ENCODE measurements around the gene AVPR2. TPM values are rescaled to one million over a fixed set of nuclear protein-coding genes. Genes with fewer than 3 reads are reported as not detected.

Gene AVPR2
- total RNA-seq, 1 donor from 2014 or later = not detected

DNA sequence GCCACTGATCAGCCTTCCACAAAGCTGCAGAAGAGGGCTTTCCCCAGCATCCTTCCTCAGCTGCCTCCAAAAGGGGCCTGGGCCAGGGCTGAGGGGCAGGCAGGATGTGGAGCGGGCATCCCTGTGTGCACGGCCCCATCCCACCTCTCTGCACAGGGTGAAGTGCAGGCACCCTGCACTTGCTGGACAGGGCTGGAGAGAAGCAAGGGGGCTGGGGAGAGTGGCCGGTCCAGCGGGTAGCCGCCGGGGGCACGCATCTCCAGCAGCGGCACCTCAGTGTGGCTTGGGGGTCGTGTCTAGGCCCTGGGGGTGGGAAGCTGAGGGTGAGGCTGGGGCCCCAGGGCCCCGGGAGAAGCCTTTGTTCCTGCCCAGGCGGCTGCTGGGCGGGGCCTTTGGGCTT is 3.0 kb downstream of the AVPR2 start:
- Histone ChIP-seq H3K27ac (no peak overlapping the region), H3K4me1 (no peaks in the 10 kb centered on the region), H4K20me1 (ENCODE audit: low read depth) (no peaks in the 10 kb centered on the region), H3F3A (ENCODE audit: low read depth) (no peaks in the 10 kb centered on the region), H3K36me3 (no peaks in the 10 kb centered on the region), H3K4me2 (no peak overlapping the region), H3K9ac (no peak overlapping the region), H2AFZ (replicated peaks) (no peak overlapping the region), H3K27me3 (no peaks in the 10 kb centered on the region), H3K4me3 (no peak overlapping the region), H3K79me2 (ENCODE audit: low read depth) (no peaks in the 10 kb centered on the region), H3K9me3 (ENCODE audit: low read depth) (no peaks in the 10 kb centered on the region)
- Mint-ChIP-seq H3K36me3 (no peaks in the 10 kb centered on the region), H3K4me3 (no peak overlapping the region), H3K9me3 (peaks cover 19% of the 10 kb centered on the region), H3K27ac (no peak overlapping the region), H3K4me1 (peaks cover 7% of the 10 kb centered on the region), H3K27me3 (ENCODE audit: insufficient read depth, low read depth) (peaks cover 4% of the 10 kb centered on the region)
- TF ChIP-seq EZH2 (IDR thresholded peaks at IDR 0.05) (no peak), EZH2phosphoT487 (IDR thresholded peaks at IDR 0.05) (no peak)
- TF ChIP-seq, protein P1, sequence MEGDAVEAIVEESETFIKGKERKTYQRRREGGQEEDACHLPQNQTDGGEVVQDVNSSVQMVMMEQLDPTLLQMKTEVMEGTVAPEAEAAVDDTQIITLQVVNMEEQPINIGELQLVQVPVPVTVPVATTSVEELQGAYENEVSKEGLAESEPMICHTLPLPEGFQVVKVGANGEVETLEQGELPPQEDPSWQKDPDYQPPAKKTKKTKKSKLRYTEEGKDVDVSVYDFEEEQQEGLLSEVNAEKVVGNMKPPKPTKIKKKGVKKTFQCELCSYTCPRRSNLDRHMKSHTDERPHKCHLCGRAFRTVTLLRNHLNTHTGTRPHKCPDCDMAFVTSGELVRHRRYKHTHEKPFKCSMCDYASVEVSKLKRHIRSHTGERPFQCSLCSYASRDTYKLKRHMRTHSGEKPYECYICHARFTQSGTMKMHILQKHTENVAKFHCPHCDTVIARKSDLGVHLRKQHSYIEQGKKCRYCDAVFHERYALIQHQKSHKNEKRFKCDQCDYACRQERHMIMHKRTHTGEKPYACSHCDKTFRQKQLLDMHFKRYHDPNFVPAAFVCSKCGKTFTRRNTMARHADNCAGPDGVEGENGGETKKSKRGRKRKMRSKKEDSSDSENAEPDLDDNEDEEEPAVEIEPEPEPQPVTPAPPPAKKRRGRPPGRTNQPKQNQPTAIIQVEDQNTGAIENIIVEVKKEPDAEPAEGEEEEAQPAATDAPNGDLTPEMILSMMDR (IDR thresholded peaks at IDR 0.05) = no peak
- no peak for DNase-seq (ENCODE audit: low spot score)

DNA sequence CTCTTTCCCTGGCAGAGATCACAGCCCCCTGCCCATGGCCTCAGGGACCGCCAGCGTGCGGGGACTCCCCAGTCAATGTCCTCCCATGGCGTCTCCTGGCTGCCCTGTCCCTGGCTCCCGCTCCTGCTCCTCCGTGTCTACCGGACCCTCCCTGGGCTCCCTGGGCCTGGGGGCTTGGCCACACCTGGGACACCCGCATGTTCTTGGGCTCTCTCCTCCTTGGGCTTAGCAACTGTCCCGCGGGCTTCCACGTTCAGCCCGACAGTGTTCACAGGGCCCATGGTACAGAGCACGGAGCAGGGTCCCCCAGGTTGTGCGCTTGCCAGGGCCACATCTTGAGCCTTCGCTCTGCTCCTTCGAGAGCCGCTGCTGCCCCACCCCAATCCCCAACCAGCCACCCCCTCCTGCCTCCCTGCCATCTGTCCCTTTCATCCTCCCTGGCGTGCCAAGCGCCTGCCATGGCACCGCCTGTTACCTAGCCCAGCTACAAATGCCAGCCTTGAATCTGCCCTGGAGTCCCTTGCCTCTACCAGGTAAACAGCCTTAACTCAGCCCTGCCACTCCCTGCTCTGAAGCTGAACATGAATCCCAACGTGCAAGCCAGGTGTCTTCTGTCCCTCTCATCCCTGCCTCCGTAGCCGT is 3.9 kb downstream of the AVPR2 start:
- Histone ChIP-seq H3K9ac (no peak overlapping the region), H3K27ac (no peak overlapping the region), H3K4me3 (no peak overlapping the region), H4K20me1 (ENCODE audit: low read depth) (no peaks in the 10 kb centered on the region), H2AFZ (replicated peaks) (no peak overlapping the region), H3K9me3 (ENCODE audit: low read depth) (no peaks in the 10 kb centered on the region), H3K4me2 (no peak overlapping the region), H3K79me2 (ENCODE audit: low read depth) (no peaks in the 10 kb centered on the region), H3K4me1 (no peaks in the 10 kb centered on the region), H3K27me3 (no peaks in the 10 kb centered on the region), H3K36me3 (no peaks in the 10 kb centered on the region), H3F3A (ENCODE audit: low read depth) (no peaks in the 10 kb centered on the region)
- no peak for DNase-seq (ENCODE audit: low spot score)
- H3K27me3 Mint-ChIP-seq (ENCODE audit: insufficient read depth, low read depth) = peaks cover 2% of the 10 kb centered on the region
- no peaks in the 10 kb centered on the region for H3K36me3 Mint-ChIP-seq
- H3K27ac Mint-ChIP-seq = peak overlapping the region; percentile 37
- no peak for TF ChIP-seq EZH2 (IDR thresholded peaks at IDR 0.05)
- TF ChIP-seq, protein P1 (IDR thresholded peaks at IDR 0.05) = no peak
- TF ChIP-seq EZH2phosphoT487 (IDR thresholded peaks at IDR 0.05) = no peak
- peaks cover 16% of the 10 kb centered on the region for H3K9me3 Mint-ChIP-seq
- peaks cover 4% of the 10 kb centered on the region for H3K4me1 Mint-ChIP-seq
- H3K4me3 Mint-ChIP-seq = peak overlapping the region; percentile 50

DNA sequence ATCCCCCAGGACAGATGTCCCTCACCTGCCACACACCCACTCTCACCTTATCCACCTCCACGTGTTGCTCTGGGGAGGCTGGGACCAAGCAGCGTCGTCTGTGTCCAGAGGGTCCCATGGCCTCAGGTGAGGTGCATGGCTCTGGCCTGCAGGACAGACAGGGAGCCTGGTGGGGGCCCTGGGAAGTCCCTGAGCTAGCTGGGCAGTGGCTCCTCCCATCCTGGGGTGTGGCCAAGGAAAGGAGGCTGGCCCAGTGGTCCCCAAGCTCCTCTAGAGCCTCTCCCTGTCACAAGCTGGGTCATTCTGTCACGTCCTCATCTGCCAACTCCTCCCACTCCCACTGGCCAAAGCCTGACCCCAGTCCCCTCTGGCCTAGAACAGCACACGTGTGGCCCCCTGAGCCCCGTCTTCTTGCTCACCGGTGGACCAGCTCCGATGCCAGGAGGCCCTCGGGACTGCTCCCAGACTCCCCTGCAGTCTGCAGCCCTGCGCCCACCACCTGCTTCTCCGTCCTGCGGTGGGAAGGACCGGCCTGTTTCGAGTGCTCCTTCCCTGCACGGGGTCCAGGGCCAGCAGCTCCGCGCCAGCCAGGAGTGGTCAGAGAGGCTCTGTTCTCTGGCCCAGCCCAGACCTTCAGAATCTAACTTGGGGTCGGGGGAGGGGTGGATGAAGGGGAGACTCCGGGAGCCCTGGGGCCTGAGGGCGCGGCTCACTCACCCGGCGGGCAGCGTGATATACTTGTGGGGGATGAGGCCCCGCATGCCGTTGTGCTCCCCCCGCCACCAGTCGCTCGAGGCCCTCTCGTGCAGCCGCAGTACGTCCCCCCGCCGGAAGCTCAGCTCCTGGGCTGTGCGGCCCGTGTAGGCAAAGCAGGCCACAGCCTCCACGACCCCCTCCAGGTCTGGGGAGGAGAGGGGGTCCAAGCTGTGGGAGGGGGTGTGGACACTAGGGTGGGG is 4.8 kb downstream of the AVPR2 start:
- H4K20me1 ChIP-seq (ENCODE audit: low read depth) = no peaks in the 10 kb centered on the region
- no peak overlapping the region for H3K9ac ChIP-seq
- no peaks in the 10 kb centered on the region for H3K79me2 ChIP-seq (ENCODE audit: low read depth)
- H3F3A ChIP-seq (ENCODE audit: low read depth) = no peaks in the 10 kb centered on the region
- H3K4me1 ChIP-seq = no peaks in the 10 kb centered on the region
- Mint-ChIP-seq H3K4me3 (no peak overlapping the region), H3K9me3 (peaks cover 19% of the 10 kb centered on the region), H3K27me3 (ENCODE audit: insufficient read depth, low read depth) (no peaks in the 10 kb centered on the region), H3K27ac (no peak overlapping the region), H3K4me1 (peaks cover 4% of the 10 kb centered on the region), H3K36me3 (no peaks in the 10 kb centered on the region)
- H3K9me3 ChIP-seq (ENCODE audit: low read depth) = no peaks in the 10 kb centered on the region
- H2AFZ ChIP-seq (replicated peaks) = no peak overlapping the region
- no peak overlapping the region for H3K27ac ChIP-seq
- no peak for TF ChIP-seq EZH2phosphoT487 (IDR thresholded peaks at IDR 0.05)
- TF ChIP-seq EZH2 (IDR thresholded peaks at IDR 0.05) = no peak
- TF ChIP-seq, protein P1 (IDR thresholded peaks at IDR 0.05) = no peak
- no peak overlapping the region for H3K4me3 ChIP-seq
- peak; percentile 66 for DNase-seq (ENCODE audit: low spot score)
- no peak overlapping the region for H3K4me2 ChIP-seq
- no peaks in the 10 kb centered on the region for H3K36me3 ChIP-seq
- H3K27me3 ChIP-seq = no peaks in the 10 kb centered on the region

Measured in neural progenitor cell (in vitro differentiated cells).